Glomerular visceral epithelial cell (primary cell): ENCODE measurements around the gene IFNG-AS1.

Source experiments
- DNase-seq: peaks from one replicate; pipeline ENCODE4 v3.0.0-alpha.2; 2016; ENCODE audit errors: extremely low spot score

The IFNG-AS1 gene

DNA sequence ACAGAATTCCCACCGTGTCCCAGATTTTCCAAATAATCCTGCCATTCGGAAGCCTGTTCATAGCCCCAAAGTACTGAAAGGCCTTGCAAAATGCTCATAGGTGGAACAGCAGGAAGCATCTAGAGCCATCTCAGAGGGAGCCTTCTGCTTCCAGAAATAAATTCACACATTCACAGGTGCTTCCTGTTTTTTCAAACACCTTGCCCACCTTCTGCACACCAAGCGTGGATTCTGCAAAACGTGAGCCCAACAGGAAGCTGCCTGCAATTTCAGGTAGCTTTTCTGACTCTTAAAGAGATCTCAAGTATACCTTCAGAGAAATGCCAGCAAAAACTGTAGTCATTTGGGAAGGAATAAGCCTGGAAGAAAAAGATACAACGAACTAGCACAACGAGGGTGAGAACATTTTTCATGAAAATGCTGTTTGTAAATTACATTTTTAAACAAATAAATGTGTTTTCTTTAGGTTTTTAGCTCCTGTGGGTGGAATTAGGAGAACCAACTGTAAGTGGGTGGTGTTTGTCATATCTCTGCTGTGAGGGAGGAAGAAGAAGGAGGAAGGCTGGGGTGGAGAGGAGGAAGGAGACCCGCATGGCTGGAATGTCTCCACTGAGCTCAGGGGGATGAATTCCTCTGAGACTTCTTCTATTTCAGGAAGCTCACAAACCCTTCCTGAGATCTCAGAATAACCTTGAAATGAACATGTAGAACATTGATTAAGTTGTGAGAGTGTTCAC lies at the start of gene IFNG-AS1:
IFNG-AS1 (plus strand) TSS at position 264 of the 737 bp plus-strand sequence.
- no peak for DNase-seq

DNA sequence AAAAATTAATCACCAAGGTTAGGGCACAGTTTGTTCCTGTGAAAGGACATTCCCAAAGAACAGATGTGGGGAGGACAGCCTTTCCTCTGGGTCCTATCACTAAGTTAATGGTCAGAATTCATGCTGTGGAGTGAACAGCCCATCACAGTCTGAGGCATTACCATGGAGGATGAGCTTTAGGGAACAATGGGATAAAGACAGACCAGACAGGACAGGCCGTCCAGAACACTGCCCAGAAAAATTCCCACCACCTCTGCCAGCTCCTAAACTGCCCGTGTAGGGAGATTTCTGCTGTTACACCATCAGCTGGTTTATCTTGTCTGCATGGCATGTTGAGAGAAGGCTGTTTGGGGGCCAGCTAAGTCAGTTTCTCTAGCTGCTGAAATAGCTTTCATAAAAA lies 49.6 kb upstream of the IFNG-AS1 start:
- DNase-seq = no peak

DNA sequence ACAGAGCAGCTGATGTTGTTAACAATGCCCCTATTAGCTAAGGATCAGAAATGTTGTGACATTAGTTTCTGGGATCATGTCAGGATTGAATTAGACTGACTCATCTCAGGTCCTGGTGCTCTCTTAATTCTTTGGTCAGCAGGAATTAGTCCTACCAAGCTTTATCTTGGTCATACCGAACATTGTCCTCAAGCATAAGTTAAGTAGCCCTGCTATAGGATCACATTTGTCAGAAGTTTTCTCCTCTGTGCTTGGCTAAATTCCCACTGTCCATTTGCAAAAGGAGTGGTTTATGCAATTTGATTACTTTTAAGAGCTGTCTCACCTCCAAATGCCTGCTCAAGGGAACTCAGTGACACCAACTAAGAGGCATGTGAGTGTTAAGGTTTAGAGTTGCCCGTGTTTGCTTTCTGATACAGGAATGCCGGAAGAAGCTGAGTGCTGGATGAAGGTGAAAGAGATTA lies 48.4 kb upstream of the IFNG-AS1 start:
- peak; percentile 49 for DNase-seq

DNA sequence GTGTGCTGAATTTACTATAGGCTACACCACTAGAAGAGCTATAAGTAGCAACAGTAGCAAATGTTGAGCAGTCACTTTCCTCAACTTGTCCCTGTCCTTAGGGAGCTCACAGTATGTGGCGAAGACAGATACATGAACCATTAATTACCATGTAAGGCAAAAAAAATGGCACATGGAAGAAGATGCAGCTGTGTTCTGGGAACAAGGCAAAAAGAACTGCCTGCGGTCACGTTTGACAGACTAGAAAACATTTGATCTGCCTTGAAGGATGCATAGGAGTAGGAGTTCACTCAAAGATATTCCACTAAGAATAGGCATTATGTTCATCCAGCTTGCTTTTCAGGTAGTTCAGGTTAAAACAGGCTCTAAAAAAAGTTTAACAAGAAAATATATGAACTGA lies 46.5 kb upstream of the IFNG-AS1 start:
- DNase-seq = no peak

DNA sequence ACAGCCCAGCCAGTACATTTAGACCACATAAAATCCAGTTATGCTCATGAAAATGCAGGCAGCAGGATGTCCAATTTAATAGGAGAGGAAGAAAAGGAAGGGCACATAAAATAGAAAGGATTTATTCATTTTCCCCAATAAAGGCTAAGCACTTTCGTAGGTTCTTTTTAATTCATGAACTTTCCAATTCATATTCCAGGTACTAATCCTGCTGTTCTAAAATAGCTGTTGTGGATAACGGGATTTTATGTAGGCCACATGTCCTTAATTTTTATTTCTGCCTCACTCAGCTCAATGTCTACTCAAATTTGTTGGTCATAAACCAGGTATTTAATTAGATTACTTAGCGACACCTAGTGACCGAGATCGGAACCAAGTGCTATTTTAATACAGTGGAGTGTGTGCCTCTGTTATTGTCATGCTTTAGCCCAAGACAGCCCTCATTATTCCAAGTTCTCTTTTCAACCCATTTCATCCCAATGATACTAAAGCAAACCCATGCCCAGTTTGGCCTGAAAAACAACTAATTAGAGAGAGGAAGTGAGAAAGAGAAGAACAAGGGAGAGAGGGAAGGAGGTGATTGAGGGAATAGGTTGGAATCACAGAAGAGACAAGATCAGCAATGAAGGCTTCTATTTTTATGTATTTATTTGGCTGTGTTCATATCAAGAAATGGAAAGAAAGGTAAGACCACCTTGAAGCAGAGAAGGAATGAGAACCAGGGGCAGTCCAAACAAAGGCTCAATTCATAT lies 45.9 kb upstream of the IFNG-AS1 start:
- peak; percentile 75 for DNase-seq

DNA sequence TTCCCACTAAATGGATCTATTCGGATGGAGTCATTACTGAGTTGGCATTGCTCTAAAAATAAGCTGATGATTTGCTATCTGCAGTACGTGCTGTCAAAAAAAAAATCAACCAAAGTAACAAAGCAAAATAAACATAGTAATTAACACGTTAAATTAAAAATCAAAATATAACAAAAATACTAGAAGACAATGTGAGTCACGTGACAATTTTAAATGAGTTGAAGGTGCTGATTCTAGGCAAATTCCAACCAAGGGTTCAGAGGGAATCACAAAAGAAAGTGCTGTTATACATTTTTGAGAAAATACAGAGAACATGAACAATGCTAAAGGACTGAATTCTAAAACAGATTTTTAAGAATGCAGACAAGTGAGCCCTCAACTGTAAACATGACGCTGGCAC lies 45.2 kb upstream of the IFNG-AS1 start:
- no peak for DNase-seq

DNA sequence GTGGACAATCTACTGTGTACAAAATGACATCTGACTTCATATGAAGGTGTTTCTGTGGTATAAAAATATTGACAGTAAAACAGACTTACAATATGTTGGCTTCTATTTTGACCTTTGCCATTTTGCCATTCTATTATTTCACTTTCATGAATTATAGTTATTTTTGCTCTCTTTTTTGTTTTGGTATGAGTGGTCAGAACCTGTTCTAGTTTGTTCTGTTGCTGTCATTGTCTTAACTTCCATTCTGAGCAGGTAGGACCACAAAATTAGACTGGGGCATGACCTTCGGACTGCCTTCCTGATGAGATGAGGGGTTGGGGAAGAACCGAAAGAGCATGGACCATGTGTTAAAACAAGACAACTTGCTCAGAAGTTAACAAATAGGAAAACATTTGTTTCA lies 36.5 kb upstream of the IFNG-AS1 start:
- no peak for DNase-seq

DNA sequence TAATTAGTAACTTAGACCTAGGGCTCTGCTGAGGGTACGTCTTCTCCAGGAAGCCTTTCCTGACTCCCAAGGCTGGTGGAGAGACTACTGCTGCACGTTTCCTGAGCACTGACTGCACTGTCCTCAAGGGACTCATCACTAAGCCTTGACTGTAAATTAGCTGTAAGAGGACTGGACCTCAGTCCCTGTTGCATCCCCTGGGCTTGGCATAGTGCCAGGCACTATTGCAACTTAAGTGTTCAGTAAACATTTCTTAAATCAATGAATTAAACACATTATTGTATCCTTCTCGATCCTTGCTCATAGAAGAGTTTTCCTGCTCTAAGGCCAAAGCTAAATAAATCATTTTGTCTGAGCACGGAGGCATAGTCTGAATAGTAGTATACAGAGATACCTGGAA lies 31.9 kb upstream of the IFNG-AS1 start:
- DNase-seq = no peak

DNA sequence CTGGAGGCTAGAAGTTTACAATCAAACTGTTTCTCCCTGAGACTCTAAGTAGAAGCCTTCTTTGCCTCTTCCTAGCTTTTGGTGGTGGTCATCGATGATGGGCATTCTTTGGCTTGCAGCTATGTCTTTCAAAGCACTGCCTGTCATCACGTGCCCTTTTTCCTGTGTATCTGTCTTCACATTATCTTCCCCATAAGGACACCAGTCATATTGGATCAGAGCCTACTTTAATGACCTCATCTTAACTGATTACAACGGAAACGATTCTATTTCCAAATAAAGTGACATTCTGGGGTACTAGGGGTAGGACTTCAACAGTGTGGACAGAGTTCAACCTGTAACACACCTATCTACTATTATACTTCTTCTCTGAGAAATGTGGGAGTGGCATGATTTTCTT lies 31.1 kb upstream of the IFNG-AS1 start:
- DNase-seq = no peak

DNA sequence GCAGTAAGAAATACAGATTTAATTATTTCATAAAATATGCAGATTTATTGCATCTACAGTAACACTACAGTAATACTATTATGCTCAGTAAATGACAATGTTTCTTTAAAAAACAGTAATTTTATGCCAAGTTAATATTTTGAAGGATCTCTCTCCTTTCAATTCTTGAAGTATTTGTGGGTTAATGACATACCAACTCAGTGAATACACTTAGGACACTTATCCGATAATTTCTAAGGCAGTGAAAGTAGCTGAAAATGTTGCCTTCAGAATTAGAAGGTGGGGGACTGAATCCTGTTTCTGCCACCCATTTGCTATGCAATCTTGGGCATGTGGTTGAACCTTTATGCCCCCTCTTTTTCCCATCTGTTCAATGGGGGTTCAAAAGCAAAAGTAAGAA lies 24.8 kb upstream of the IFNG-AS1 start:
- no peak for DNase-seq

DNA sequence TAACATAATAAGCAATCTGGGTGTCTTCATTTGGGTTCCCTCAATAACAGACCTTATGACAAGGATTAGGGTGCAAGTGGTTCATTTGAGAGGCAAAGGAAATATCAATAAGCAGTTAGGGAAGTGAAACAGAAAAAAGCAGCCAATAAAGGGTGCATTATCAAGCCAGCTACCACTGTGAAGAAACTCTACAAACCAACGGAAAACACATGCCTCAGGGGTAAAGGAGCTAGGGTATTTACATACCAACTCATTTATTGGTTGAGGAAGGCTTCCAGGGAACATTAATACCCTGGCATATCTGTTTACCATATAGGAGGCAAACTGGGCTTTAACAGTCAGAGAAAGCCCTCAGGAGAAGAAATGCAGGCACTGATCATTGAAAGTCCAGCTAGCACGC lies 22.7 kb upstream of the IFNG-AS1 start:
- DNase-seq = no peak

DNA sequence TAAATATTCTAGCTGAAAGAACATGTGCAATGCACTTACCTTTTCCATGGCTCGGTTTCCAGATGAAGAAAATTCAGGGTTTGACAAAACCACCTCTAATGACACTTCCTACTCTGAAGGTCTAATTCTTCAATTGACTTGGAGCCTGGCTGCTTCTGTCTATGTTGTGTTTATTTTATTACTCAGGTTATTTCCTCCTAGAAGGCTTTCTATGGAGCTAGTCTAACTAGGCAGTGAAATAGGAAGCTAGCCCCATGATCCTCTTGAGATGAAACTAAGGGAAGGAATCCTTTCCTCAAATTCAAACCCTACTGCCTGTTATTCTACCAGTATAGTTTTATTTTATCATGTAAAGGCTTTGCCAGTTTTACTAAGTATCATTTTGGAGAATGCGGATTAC lies 20.9 kb upstream of the IFNG-AS1 start:
- DNase-seq = no peak

DNA sequence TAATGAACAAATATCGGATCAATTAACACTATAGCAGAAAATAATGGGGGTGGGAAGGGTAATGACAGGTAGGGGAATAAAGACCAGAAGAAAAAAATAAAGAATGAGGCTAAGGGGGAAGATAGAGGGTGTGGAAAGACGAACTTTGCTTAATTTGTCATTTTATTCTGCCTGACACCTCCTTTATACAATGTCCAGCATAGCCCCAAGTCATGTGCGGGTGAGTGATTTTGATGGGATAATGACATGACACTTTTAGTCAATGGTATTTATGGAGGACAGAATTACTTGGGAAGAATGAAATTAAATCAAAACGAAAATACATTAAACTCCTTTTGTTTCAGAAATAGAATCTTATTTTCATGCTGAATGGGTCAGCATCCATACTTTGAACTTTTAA lies 20.5 kb upstream of the IFNG-AS1 start:
- no peak for DNase-seq

DNA sequence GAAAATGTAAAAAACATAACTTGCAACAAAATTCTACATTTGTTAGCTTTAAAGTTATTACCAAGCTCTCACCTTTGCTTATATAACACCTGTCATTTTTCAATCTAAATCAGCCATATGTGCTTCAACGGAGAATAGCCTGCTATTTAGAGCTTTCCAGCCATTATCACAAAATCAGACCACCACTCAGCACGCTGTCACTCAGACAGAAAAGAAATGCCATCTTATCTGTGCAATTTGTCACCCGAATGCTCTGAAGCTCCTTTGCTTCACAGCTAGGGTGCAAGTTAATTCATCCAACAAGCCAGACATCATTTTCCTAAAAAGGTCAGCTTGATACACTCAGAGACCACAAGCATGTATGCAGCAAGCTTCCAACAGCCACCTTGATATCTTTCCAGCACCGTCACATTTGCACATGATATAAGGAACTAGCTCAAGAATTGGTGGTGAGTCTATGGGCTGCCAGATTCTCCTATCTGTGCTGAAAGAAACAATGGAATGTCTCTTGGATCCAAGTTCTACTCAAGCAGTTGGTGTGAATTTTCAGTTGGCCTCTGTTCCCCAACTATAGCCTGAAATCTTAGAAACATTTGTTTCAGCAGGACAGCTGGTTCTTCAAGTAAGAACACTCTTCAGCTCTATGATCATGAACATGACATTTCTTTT lies 20.0 kb upstream of the IFNG-AS1 start:
- DNase-seq = no peak

DNA sequence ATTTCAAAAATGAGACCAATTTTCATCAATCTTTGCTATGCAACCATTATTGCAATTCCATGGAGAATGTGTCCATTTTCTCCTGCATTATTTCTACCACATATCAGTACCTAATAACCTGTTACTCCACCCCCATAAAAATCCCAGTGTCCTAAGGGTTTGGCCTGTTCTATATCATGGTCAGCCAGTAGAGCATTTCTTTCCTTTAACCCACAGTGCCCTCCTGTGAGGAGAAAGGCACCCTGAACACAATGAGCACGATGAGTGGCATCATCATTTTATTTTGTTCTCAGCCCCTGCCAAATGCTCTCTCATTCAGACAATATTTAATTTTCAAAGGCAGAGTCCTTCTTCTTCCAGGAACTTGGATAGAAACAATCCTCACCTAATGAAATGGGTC lies 11.6 kb upstream of the IFNG-AS1 start:
- no peak for DNase-seq

DNA sequence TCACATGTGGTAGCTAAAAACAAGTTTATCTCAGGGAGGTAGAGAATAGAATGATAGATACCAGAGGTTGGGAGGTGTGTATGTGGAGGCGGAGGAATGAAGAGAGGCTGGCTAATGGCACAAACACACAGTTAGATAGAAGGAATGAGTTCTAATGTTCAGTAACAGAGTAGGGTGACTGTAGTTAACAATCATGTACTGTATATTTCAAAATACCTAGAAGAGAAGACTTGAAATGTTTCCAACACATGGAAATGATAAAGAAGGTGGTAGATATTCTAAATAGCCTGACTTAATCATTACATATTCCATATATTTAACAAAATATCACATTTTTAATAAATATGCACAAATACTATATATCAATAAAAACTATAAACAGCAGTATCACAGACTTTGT lies 8.9 kb upstream of the IFNG-AS1 start:
- DNase-seq = no peak

DNA sequence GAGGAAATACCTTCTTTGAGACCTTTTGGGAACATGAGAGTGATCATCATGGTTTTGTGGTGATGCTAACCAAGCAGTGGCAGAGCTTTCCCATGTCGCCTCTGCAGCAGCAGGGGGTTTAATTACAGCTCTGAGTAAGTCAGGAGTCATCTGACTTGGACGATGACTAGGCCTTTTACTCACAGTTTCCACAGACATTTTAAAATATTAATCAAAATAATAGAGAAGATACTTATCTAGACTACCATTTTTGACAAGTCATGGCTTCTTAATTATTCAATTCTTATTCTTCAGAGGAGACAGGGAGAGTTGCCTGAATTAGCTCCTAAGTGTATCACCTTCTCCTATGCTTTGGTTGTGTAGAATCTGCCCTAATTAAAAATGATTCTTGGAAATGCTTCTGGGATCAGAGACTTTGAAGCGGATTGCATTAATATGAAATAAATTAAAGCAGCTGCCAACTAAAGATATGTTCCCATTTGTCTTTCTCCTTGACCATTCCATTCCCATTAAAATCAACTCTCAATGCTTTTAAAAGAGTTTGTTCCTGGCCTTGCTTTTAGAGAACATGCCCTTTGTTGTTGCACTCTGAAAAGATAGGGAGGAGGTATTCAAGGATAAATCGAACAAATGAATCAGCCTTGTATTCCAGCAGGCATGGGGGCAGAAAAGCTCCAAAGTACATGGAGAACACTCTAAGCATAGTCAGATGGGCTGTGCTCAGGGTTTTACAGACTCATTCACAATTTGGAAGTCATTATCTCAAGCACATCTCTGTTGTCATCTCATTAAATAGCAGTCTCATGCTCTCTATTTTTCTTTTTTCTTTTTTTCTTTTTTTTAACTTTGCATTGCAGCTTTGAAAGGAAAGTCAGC lies 7.7 kb upstream of the IFNG-AS1 start:
- DNase-seq = peak; percentile 68

DNA sequence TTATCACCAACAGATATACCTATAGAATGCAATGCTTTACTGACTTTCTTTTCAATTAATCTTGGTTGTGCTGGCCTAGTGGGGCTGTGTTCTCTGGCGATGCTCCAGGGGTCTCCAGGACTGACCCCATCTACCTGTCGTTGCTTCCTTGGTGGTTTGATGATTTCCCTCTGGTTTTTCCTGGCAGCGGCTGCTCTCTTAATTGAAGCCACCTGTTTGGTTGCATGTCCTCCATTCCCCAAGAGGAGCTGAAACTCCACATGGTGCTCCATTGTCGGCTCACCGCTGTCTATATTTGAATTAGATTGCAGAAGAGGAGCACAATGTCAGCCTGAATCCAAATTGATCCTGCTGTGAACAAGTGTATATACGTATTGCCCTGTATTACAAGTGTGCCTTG lies 7.1 kb upstream of the IFNG-AS1 start:
- no peak for DNase-seq

DNA sequence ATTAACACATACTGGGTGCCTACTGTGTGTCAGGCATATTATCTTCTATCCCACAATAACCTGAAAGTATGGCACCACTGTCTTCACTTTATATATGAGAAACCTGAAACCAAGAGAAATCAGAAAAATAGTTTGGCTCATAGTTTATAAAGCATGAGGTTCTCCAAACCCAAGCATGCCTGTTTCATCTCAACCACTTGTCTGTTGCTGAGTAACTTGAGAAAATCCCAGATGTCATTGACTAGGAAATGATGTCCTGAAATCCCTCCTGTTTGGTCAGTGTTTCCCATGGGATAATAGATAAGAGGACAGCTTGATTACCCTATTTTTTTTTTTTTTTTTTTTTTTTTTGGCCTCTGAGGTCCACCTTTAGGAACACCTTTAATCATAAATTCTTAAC lies 2.6 kb upstream of the IFNG-AS1 start:
- DNase-seq = no peak

DNA sequence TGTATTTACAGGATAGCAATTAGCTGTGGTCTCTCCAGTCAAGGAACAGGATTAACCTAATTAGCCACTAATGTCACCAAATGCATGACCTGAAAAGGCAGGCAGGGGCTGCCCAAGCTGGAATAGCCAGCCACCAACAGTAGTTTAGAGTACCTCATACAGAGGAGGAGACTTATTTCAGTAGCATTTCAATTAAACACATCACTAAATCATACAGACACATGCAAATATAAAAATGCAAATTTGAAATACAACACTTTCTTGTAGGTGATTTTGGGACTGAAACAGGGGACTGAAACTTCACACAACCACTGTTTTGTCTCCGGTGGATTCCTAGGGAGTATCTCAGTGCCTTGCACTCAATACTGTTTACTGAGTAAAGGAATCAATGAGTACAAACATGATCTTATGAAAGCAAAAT lies 636 bp upstream of the IFNG-AS1 start:
- DNase-seq = no peak

DNA sequence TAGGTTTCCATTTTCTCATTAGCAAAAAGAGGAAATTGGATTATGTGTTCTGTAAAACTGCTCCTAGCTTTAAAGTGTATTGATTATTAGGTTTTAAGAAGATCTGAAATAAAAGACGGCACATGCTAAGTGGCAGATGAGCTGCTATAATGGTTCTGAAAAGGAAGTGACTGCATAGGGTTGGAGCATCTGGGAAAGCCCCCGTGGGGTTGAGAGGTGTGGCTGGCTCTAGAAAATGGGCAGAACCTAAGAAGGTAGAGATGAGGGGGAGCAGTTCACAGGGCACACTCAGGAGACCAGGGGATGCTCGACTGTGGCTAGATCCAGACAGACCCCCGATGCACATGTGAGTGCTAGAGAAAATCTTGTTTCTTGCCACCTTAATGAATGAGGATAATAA lies 1.9 kb downstream of the IFNG-AS1 start:
- DNase-seq = no peak

DNA sequence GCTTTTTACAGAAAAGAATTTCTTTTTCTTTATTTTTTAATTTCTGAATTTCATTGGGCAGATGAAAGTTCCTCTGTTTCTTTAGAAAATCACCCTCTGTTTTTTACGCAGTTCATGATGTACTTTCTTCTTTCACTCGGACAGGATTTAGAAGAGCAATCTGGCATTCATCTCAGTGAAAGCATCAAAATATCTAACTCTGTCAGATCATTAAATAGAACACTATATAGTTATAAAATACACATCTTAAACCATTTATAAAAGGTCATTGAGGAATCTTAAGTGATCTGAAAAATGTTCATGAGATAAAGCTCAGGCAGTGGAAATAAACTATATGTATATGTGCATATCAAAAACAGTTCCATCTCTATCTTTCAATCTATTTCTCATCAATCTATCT lies 3.9 kb downstream of the IFNG-AS1 start:
- DNase-seq = no peak
